Uterus (tissue), 4 donors: ENCODE data around the gene OSBPL1A. TPM values are rescaled to one million over a fixed set of nuclear protein-coding genes. Genes with fewer than 3 reads are reported as not detected.
A peak's percentile ranks its signal among the peaks of the same experiment; 100 is the strongest.

Experiments used
- DNase-seq, 2 donors: peaks; one replicate each; pipeline ENCODE4 v3.0.0-alpha.2; 2019 to 2020
- H3K27ac ChIP-seq, 2 donors: fragments of 200-600 bp; sonication (generic); 1 replicate in 1 of 2; 2 replicates in 1 of 2; pipeline ENCODE4 v1.5.1; 2016 to 2018
- H3K27me3 ChIP-seq, 2 donors: fragments of 200-600 bp; sonication (generic); one replicate each; pipeline ENCODE4 v1.5.1; 2018 to 2019; ENCODE audit warnings: control low read depth in 1 of 2
- H3K36me3 ChIP-seq, 2 donors: fragments of 200-600 bp; sonication (generic); one replicate each; pipeline ENCODE4 v1.5.1; 2019; ENCODE audit warnings: control low read depth in 1 of 2
- H3K4me1 ChIP-seq, 2 donors: fragments of 200-600 bp; sonication (generic); one replicate each; pipeline ENCODE4 v1.5.1; 2018 to 2019; ENCODE audit warnings: control low read depth in 1 of 2
- H3K4me3 ChIP-seq, 2 donors: fragments of 200-600 bp; sonication (generic); 1 replicate in 1 of 2; 2 replicates in 1 of 2; pipeline ENCODE4 v1.5.1; 2018 to 2019; ENCODE audit warnings: mild to moderate bottlenecking in 1 of 2
- H3K9me3 ChIP-seq, 2 donors: fragments of 200-600 bp; sonication (generic); one replicate each; pipeline ENCODE4 v1.5.1; 2019; ENCODE audit warnings: control low read depth in 1 of 2
- CTCF ChIP-seq, 4 experiments: fragments of 200-600 bp in 2 of 4; fragments of 450-650 bp in 2 of 4; sonication (generic) in 2 of 4; IDR thresholded peaks; one replicate each; pipeline ENCODE4 v1.5.1; 2016 to 2019; ENCODE audit warnings: antibody characterized with exemption in 4 of 4, mild to moderate bottlenecking in 2 of 4, moderate library complexity in 1 of 4
- POLR2A ChIP-seq, 2 donors: fragments of 450-650 bp; IDR thresholded peaks; one replicate each; pipeline ENCODE4 v1.6.1; 2016; ENCODE audit warnings: antibody characterized with exemption in 2 of 2, mild to moderate bottlenecking in 1 of 2, moderate library complexity in 1 of 2
- intact Hi-C: fragments of 100-400 bp; cut with DNase I; formaldehyde crosslinking; loops from one replicate; pipeline ENCODE4 v1.15.1; 2023; ENCODE audit warnings: low total_unique reads
- total RNA-seq, 4 donors: library from RNA; depleted of rRNA in 3 of 4; stranded (reverse); fragments of >200 nt in 3 of 4; gene quantifications; one replicate each; pipeline versions ENCODE4 v1.1.0 to v1.2.4, GENCODE V29; 2014 to 2023
- donor health status: DM: yes; HTN: yes; CAD: no.

The OSBPL1A gene
- total RNA-seq, 4 donors from 2014 or later, result 49.4 to 72.4 (median 62.5) TPM

- no peak for DNase-seq
- TF ChIP-seq CTCF (IDR thresholded peaks at IDR 0.05) (no peak), POLR2A (IDR thresholded peaks at IDR 0.05) (no peak)
- Histone ChIP-seq H3K9me3 (no peaks in the 10 kb centered on the region), H3K36me3 (no peaks in the 10 kb centered on the region), H3K27me3 (no peaks in the 10 kb centered on the region), H3K27ac (peak overlapping the region; percentile 83 to 84), H3K4me3 (peak overlapping the region; percentile 87 to 90), H3K4me1 (no peaks in the 10 kb centered on the region)
- intact Hi-C loops, result no loop called here
These were observed 28.4 kb upstream of the OSBPL1A start for GRCh38 chr18:24426073-24426397.

- intact Hi-C loops, result no loop called here
These were observed 24.2 kb upstream of the OSBPL1A start for GRCh38 chr18:24421831-24422230.

GRCh38 chr18:24420551-24420950 is 22.9 kb upstream of the OSBPL1A start:
- intact Hi-C loops, result no loop called here
- H3K27ac ChIP-seq, result no peak overlapping the region
- DNase-seq, result no peak
- no peaks in the 10 kb centered on the region for H3K36me3 ChIP-seq
- H3K4me1 ChIP-seq, result no peaks in the 10 kb centered on the region
- H3K9me3 ChIP-seq, result no peaks in the 10 kb centered on the region
- no peak overlapping the region for H3K4me3 ChIP-seq
- TF ChIP-seq POLR2A (IDR thresholded peaks at IDR 0.05), result no peak
- TF ChIP-seq CTCF (IDR thresholded peaks at IDR 0.05), result no peak
- no peaks in the 10 kb centered on the region for H3K27me3 ChIP-seq

More at GRCh38 chr18:24421831-24422230, 24.2 kb upstream of the OSBPL1A start:
- Histone ChIP-seq H3K9me3 (no peaks in the 10 kb centered on the region), H3K36me3 (no peaks in the 10 kb centered on the region), H3K27ac (no peak overlapping the region), H3K4me3 (no peak overlapping the region), H3K27me3 (no peaks in the 10 kb centered on the region), H3K4me1 (no peaks in the 10 kb centered on the region)
- no peak for DNase-seq
- TF ChIP-seq CTCF (IDR thresholded peaks at IDR 0.05) (no peak), POLR2A (IDR thresholded peaks at IDR 0.05) (no peak)

GRCh38 chr18:24417480-24417879 is 19.9 kb upstream of the OSBPL1A start:
- Histone ChIP-seq H3K4me1 (no peaks in the 10 kb centered on the region), H3K27ac (no peak overlapping the region), H3K9me3 (no peaks in the 10 kb centered on the region), H3K36me3 (no peaks in the 10 kb centered on the region), H3K27me3 (no peaks in the 10 kb centered on the region), H3K4me3 (no peak overlapping the region)
- no peak for DNase-seq
- intact Hi-C loops, result no loop called here
- no peak for TF ChIP-seq CTCF (IDR thresholded peaks at IDR 0.05)
- TF ChIP-seq POLR2A (IDR thresholded peaks at IDR 0.05), result no peak

- TF ChIP-seq CTCF (IDR thresholded peaks at IDR 0.05) (no peak), POLR2A (IDR thresholded peaks at IDR 0.05) (no peak)
- Histone ChIP-seq H3K4me1 (no peaks in the 10 kb centered on the region), H3K27ac (no peak overlapping the region), H3K27me3 (no peaks in the 10 kb centered on the region), H3K4me3 (no peak overlapping the region), H3K9me3 (no peaks in the 10 kb centered on the region), H3K36me3 (no peaks in the 10 kb centered on the region)
- intact Hi-C loops, result no loop called here
- no peak for DNase-seq
These were observed 16.9 kb upstream of the OSBPL1A start for GRCh38 chr18:24414349-24415003.
